ENCODE measurements around the gene RELN. TPM values are rescaled to one million over a fixed set of nuclear protein-coding genes. Genes with fewer than 3 reads are reported as not detected.

Gene RELN
- polyA plus RNA-seq, 1 experiment = 4.3 TPM

DNA sequence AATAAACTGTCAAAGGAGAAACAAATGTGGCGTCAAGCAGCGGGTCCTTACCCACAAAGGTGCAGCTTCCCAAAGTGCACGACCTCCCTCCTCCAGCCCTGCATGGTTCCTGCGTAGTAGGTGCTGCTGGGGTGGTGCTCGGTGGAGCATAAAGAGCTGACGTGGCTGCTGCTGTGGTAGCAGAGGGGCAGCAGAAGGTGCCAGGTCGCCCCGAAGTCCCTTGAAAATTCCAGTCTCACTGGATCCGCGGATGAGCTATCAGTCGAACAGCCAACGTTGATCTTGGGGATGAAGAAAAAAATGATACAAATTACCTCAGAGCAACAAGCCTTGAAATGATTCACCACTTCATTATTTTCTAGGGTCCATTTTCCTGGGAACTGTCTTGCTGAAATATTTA, 438.4 kb downstream of the RELN start:
- DNase-seq (ENCODE audit: low read depth) = no peak
- Histone ChIP-seq H3K4me3 (ENCODE audit: low read depth, low read length) (no peak overlapping the region), H3K27me3 (ENCODE audit: control insufficient read depth, insufficient read depth, low read length) (no peaks in the 10 kb centered on the region), H3K36me3 (ENCODE audit: control insufficient read depth, insufficient read depth, low read length) (no peaks in the 10 kb centered on the region)
- TF ChIP-seq, protein P1, sequence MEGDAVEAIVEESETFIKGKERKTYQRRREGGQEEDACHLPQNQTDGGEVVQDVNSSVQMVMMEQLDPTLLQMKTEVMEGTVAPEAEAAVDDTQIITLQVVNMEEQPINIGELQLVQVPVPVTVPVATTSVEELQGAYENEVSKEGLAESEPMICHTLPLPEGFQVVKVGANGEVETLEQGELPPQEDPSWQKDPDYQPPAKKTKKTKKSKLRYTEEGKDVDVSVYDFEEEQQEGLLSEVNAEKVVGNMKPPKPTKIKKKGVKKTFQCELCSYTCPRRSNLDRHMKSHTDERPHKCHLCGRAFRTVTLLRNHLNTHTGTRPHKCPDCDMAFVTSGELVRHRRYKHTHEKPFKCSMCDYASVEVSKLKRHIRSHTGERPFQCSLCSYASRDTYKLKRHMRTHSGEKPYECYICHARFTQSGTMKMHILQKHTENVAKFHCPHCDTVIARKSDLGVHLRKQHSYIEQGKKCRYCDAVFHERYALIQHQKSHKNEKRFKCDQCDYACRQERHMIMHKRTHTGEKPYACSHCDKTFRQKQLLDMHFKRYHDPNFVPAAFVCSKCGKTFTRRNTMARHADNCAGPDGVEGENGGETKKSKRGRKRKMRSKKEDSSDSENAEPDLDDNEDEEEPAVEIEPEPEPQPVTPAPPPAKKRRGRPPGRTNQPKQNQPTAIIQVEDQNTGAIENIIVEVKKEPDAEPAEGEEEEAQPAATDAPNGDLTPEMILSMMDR (IDR thresholded peaks at IDR 0.05; ENCODE audit: insufficient read depth, low read depth, low read length) = no peak
- ChIA-PET CTCF (interaction anchor here (1.1 to 1.6 kb wide), 2 partner anchors 9 to 255 kb away, joined by 3 read pairs; no protein-coding TSS in a partner anchor), POLR2A (no interaction called here)

DNA sequence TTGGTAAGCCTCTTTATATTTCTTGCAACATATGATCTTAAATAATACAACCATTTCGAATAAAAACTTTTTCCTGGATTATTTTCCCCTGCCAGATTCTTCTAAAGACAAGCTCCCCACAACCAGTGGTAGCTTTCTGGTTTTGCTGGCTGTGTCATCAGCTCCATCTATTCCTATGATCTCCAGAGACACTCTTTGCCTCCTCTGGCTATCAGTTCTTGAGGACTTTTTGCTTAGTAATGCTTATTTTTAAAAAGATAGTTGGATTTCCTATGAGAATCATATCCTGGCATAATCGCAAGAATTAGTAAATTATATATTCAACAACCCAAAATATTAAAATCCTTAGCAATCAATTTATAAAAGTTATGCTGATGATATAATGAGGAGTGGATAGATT, 439.7 kb downstream of the RELN start:
- DNase-seq (ENCODE audit: low read depth) = no peak
- no peak overlapping the region for H3K4me3 ChIP-seq (ENCODE audit: low read depth, low read length)
- TF ChIP-seq, protein P1 (IDR thresholded peaks at IDR 0.05; ENCODE audit: insufficient read depth, low read depth, low read length) = no peak
- H3K36me3 ChIP-seq (ENCODE audit: control insufficient read depth, insufficient read depth, low read length) = no peaks in the 10 kb centered on the region
- POLR2A ChIA-PET = no interaction called here
- no peaks in the 10 kb centered on the region for H3K27me3 ChIP-seq (ENCODE audit: control insufficient read depth, insufficient read depth, low read length)
- CTCF ChIA-PET = interaction anchor here (1.0 to 1.4 kb wide), 2 partner anchors 11 to 25 kb away, joined by 3 read pairs; no protein-coding TSS in a partner anchor

DNA sequence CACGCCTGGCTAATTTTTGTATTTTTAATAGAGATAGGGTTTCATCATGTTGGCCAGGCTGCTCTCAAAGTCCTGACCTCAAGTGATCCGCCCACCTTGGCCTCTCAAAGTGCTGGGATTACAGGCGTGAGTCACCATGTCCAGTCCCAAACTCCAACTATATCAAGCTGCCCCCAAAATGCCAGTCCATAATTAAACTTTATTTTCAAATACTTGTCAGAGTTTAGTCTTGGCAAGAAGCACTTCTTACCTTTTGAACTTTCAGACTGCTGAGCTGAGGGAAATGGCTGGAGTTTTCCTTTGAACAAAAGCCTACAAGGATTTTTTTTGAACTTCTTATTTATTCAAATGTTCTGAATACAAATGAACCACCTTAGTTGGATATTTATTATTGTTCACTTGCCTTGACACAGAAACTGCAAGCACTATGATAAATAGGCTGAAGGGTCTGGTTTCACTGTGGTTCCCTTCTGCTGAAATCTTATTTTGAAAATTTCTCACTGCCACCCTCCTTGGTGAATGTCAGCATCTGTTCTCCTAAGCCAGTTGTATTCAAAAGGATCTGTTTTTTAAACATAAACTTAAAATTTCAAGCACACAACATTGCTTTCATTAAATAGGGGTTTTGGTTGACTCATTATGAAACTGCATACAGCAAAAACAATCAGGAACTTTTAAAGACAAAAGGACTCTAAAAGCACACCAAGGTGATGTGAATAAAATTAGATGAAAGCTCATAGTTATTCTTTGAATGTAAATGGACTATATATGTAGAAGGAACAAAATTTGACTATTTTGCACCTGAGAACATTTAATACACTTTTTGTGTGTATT, 441.8 kb downstream of the RELN start:
- Histone ChIP-seq H3K4me3 (ENCODE audit: low read depth, low read length) (no peak overlapping the region), H3K36me3 (ENCODE audit: control insufficient read depth, insufficient read depth, low read length) (no peaks in the 10 kb centered on the region), H3K27me3 (ENCODE audit: control insufficient read depth, insufficient read depth, low read length) (no peaks in the 10 kb centered on the region)
- ChIA-PET POLR2A (no interaction called here), CTCF (interaction anchor here (0.9 kb wide), 1 partner anchor 26 kb away, joined by 3 read pairs; no protein-coding TSS in a partner anchor)
- TF ChIP-seq, protein P1 (IDR thresholded peaks at IDR 0.05; ENCODE audit: insufficient read depth, low read depth, low read length) = no peak
- no peak for DNase-seq (ENCODE audit: low read depth)

DNA sequence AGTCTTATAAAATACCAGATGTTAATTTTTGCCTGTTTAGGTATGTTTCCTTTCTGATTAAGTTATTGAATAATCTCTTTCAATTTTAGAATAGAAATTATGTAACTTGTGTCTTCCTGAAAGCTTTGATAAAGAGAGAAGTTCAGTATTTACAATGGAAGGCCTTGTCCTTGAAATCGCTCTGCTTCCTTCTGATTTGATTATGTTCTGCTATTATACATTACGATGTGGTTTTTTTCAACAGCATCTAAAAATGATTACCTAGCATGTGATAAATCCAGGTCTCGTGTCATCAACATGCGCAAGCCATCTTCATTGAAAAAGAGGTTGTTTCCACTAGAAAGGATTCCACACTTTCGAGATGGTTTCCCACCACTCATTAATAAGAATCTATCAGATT, 447.0 kb downstream of the RELN start:
- TF ChIP-seq, protein P1 (IDR thresholded peaks at IDR 0.05; ENCODE audit: insufficient read depth, low read depth, low read length) = no peak
- Histone ChIP-seq H3K4me3 (ENCODE audit: low read depth, low read length) (no peak overlapping the region), H3K27me3 (ENCODE audit: control insufficient read depth, insufficient read depth, low read length) (no peaks in the 10 kb centered on the region), H3K36me3 (ENCODE audit: control insufficient read depth, insufficient read depth, low read length) (no peaks in the 10 kb centered on the region)
- POLR2A ChIA-PET = no interaction called here
- CTCF ChIA-PET = no interaction called here
- DNase-seq (ENCODE audit: low read depth) = no peak

DNA sequence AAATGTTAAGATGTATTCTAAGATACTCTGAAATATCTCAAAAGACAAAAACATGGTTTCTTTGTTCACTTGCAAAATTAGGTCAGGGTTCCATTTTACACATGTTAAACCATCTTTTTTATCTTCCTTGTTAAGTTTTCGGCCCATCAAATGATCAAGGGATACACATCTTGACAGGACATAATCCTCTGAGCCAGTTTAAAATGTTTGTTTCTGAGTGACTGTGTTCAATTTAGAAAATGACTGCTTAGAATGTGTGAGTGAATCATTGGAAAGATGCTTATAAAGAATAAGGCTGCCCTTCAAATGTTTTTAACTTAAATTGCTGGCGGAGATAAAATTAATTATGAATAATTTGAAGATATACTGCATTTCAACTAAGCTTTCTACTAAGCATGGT, 447.5 kb downstream of the RELN start:
- H3K27me3 ChIP-seq (ENCODE audit: control insufficient read depth, insufficient read depth, low read length) = no peaks in the 10 kb centered on the region
- CTCF ChIA-PET = no interaction called here
- POLR2A ChIA-PET = no interaction called here
- no peaks in the 10 kb centered on the region for H3K36me3 ChIP-seq (ENCODE audit: control insufficient read depth, insufficient read depth, low read length)
- DNase-seq (ENCODE audit: low read depth) = no peak
- H3K4me3 ChIP-seq (ENCODE audit: low read depth, low read length) = no peak overlapping the region
- TF ChIP-seq, protein P1 (IDR thresholded peaks at IDR 0.05; ENCODE audit: insufficient read depth, low read depth, low read length) = no peak

Measured in BJ (cell line).